NCI-H2196 (cell line): ENCODE data around the gene SOX3.

Experiments used
- DNase-seq: peaks from one replicate; lab custom pipeline; 2025; ENCODE audit not compliant: unreplicated experiment; lab: John Stamatoyannopoulos, UW

SOX3 gene

GRCh38 chrX:140500441-140500840 is 4.4 kb downstream of the SOX3 start:
- no peak for DNase-seq

- DNase-seq = no peak
These were observed 9.1 kb downstream of the SOX3 start for GRCh38 chrX:140495739-140496138.

GRCh38 chrX:140492066-140492994 is 12.5 kb downstream of the SOX3 start:
- no peak for DNase-seq

- DNase-seq = no peak
These were observed 24.1 kb downstream of the SOX3 start for GRCh38 chrX:140480765-140481164.

GRCh38 chrX:140477987-140478386 is 26.9 kb downstream of the SOX3 start:
- no peak for DNase-seq

GRCh38 chrX:140475025-140475424 is 29.8 kb downstream of the SOX3 start:
- no peak for DNase-seq

GRCh38 chrX:140467211-140467610 is 37.7 kb downstream of the SOX3 start:
- no peak for DNase-seq
